ENCODE data around the gene NOX1.
A peak's percentile ranks its signal among the peaks of the same experiment; 100 is the strongest.
"Not testable (repeated sequence)": the region's sequence is repeated elsewhere in the genome, so short reads cannot be mapped to it uniquely, and the experiment has no call there.

The NOX1 gene

GRCh38 chrX:100819837-100820666 is 54.1 kb downstream of the NOX1 start, which contains the start of gene CSTF2:
CSTF2 (plus strand) TSS chrX:100820391; CDS start chrX:100820417, 26 bp downstream.
- peak within 1 kb of the TSS; percentile 75 for H3K4me3 ChIP-seq (ENCODE audit: low read depth, low read length)
- TF ChIP-seq CTCF (IDR thresholded peaks at IDR 0.05; ENCODE audit: borderline replicate concordance, insufficient read depth, low read depth, low read length), result no peak

- no peak for TF ChIP-seq CTCF (IDR thresholded peaks at IDR 0.05; ENCODE audit: borderline replicate concordance, insufficient read depth, low read depth, low read length)
- peak overlapping the region; percentile 75 for H3K4me3 ChIP-seq (ENCODE audit: low read depth, low read length)
Measured at GRCh38 chrX:100819534-100819836, 54.7 kb downstream of the NOX1 start.

- H3K4me3 ChIP-seq (ENCODE audit: low read depth, low read length), result no peak overlapping the region
- no peak for TF ChIP-seq CTCF (IDR thresholded peaks at IDR 0.05; ENCODE audit: borderline replicate concordance, insufficient read depth, low read depth, low read length)
Measured at GRCh38 chrX:100817340-100817739, 56.8 kb downstream of the NOX1 start.

GRCh38 chrX:100812216-100813158 is 61.7 kb downstream of the NOX1 start:
- no peak overlapping the region for H3K4me3 ChIP-seq (ENCODE audit: low read depth, low read length)
- TF ChIP-seq CTCF (IDR thresholded peaks at IDR 0.05; ENCODE audit: borderline replicate concordance, insufficient read depth, low read depth, low read length), result no peak

- not testable (repeated sequence) for H3K4me3 ChIP-seq (ENCODE audit: low read depth, low read length)
Measured at GRCh38 chrX:100808265-100808664, 65.9 kb downstream of the NOX1 start.

GRCh38 chrX:100804780-100805179 is 69.4 kb downstream of the NOX1 start:
- TF ChIP-seq CTCF (IDR thresholded peaks at IDR 0.05; ENCODE audit: borderline replicate concordance, insufficient read depth, low read depth, low read length), result no peak
- H3K4me3 ChIP-seq (ENCODE audit: low read depth, low read length), result no peak overlapping the region

GRCh38 chrX:100802843-100803242 is 71.3 kb downstream of the NOX1 start:
- TF ChIP-seq CTCF (IDR thresholded peaks at IDR 0.05; ENCODE audit: borderline replicate concordance, insufficient read depth, low read depth, low read length), result no peak
- H3K4me3 ChIP-seq (ENCODE audit: low read depth, low read length), result no peak overlapping the region
